Duodenal mucosa (tissue), 2 donors: Measurements from ENCODE around the gene PHC1.

Source experiments
- H3K27ac ChIP-seq: one replicate; pipeline ENCODE4 v1.7.0; 2013; ENCODE audit warnings: low read depth, low read length
- H3K27me3 ChIP-seq, 2 donors: one replicate each; pipeline ENCODE4 v1.7.0; 2013; ENCODE audit warnings: low read length in 2 of 2, control low read depth in 1 of 2; ENCODE audit not compliant: insufficient read depth in 2 of 2, control insufficient read depth in 1 of 2
- H3K36me3 ChIP-seq, 2 donors: one replicate each; pipeline ENCODE4 v1.7.0; 2013; ENCODE audit warnings: low read length in 2 of 2, control low read depth in 1 of 2; ENCODE audit not compliant: insufficient read depth in 2 of 2, control insufficient read depth in 1 of 2
- H3K4me1 ChIP-seq, 2 donors: one replicate each; pipeline ENCODE4 v1.7.0; 2013; ENCODE audit warnings: low read length in 2 of 2, control low read depth in 1 of 2; ENCODE audit not compliant: insufficient read depth in 2 of 2, control insufficient read depth in 1 of 2
- H3K4me3 ChIP-seq, 2 donors: one replicate each; pipeline ENCODE4 v1.7.0; 2013; ENCODE audit warnings: low read length in 2 of 2, low read depth in 1 of 2
- H3K9ac ChIP-seq, 2 donors: one replicate each; pipeline ENCODE4 v1.7.0; 2013; ENCODE audit warnings: low read length in 2 of 2, low read depth in 1 of 2
- H3K9me3 ChIP-seq, 2 donors: one replicate each; pipeline ENCODE4 v1.7.0; 2013; ENCODE audit warnings: low read length in 2 of 2, control low read depth in 1 of 2; ENCODE audit not compliant: control insufficient read depth in 1 of 2

Gene PHC1

GRCh38 chr12:8958066-8958465 is 43.8 kb downstream of the PHC1 start:
- H3K9ac ChIP-seq: no peak overlapping the region
- no peaks in the 10 kb centered on the region for H3K9me3 ChIP-seq
- no peaks in the 10 kb centered on the region for H3K4me1 ChIP-seq
- no peak overlapping the region for H3K4me3 ChIP-seq
- no peaks in the 10 kb centered on the region for H3K27me3 ChIP-seq
- no peak overlapping the region for H3K27ac ChIP-seq
- H3K36me3 ChIP-seq: no peaks in the 10 kb centered on the region

GRCh38 chr12:8960176-8960575 is 45.9 kb downstream of the PHC1 start:
- H3K27me3 ChIP-seq: no peaks in the 10 kb centered on the region
- no peaks in the 10 kb centered on the region for H3K4me1 ChIP-seq
- no peak overlapping the region for H3K27ac ChIP-seq
- no peaks in the 10 kb centered on the region for H3K36me3 ChIP-seq
- H3K9me3 ChIP-seq: no peaks in the 10 kb centered on the region
- H3K9ac ChIP-seq: no peak overlapping the region
- H3K4me3 ChIP-seq: no peak overlapping the region

GRCh38 chr12:8968761-8969160 is 54.5 kb downstream of the PHC1 start:
- no peaks in the 10 kb centered on the region for H3K27me3 ChIP-seq
- no peak overlapping the region for H3K27ac ChIP-seq
- no peaks in the 10 kb centered on the region for H3K4me1 ChIP-seq
- no peaks in the 10 kb centered on the region for H3K36me3 ChIP-seq
- peaks cover 3 to 18% of the 10 kb centered on the region in 2 donors for H3K9me3 ChIP-seq
- no peak overlapping the region for H3K9ac ChIP-seq
- H3K4me3 ChIP-seq: no peak overlapping the region

- H3K9me3 ChIP-seq: peaks cover 3 to 18% of the 10 kb centered on the region in 2 donors
- H3K4me1 ChIP-seq: no peaks in the 10 kb centered on the region
- no peaks in the 10 kb centered on the region for H3K27me3 ChIP-seq
- H3K36me3 ChIP-seq: no peaks in the 10 kb centered on the region
- H3K4me3 ChIP-seq: no peak overlapping the region
- H3K27ac ChIP-seq: no peak overlapping the region
- no peak overlapping the region for H3K9ac ChIP-seq
Observed at GRCh38 chr12:8969861-8970411, 55.6 kb downstream of the PHC1 start.

GRCh38 chr12:8970432-8970831 is 56.1 kb downstream of the PHC1 start:
- H3K36me3 ChIP-seq: no peaks in the 10 kb centered on the region
- H3K4me3 ChIP-seq: no peak overlapping the region
- H3K9me3 ChIP-seq: peaks cover 3 to 18% of the 10 kb centered on the region in 2 donors
- H3K27ac ChIP-seq: no peak overlapping the region
- no peaks in the 10 kb centered on the region for H3K4me1 ChIP-seq
- H3K9ac ChIP-seq: no peak overlapping the region
- no peaks in the 10 kb centered on the region for H3K27me3 ChIP-seq

GRCh38 chr12:8980137-8980536 is 65.8 kb downstream of the PHC1 start:
- H3K4me3 ChIP-seq: no peak overlapping the region
- no peaks in the 10 kb centered on the region for H3K27me3 ChIP-seq
- H3K9me3 ChIP-seq: no peaks in the 10 kb centered on the region
- no peak overlapping the region for H3K27ac ChIP-seq
- no peak overlapping the region for H3K9ac ChIP-seq
- no peaks in the 10 kb centered on the region for H3K4me1 ChIP-seq
- H3K36me3 ChIP-seq: no peaks in the 10 kb centered on the region

GRCh38 chr12:8985213-8985754 is 71.0 kb downstream of the PHC1 start:
- Histone ChIP-seq H3K36me3 (no peaks in the 10 kb centered on the region), H3K27me3 (no peaks in the 10 kb centered on the region), H3K4me1 (peaks cover 4 to 9% of the 10 kb centered on the region in 2 donors), H3K27ac (no peak overlapping the region), H3K9ac (no peak overlapping the region), H3K9me3 (no peaks in the 10 kb centered on the region), H3K4me3 (no peak overlapping the region)

- Histone ChIP-seq H3K4me1 (peaks cover 4 to 9% of the 10 kb centered on the region in 2 donors), H3K9me3 (no peaks in the 10 kb centered on the region), H3K27ac (no peak overlapping the region), H3K4me3 (no peak overlapping the region), H3K9ac (no peak overlapping the region), H3K27me3 (no peaks in the 10 kb centered on the region), H3K36me3 (no peaks in the 10 kb centered on the region)
Observed at GRCh38 chr12:8987163-8987562, 72.9 kb downstream of the PHC1 start.

- H3K9ac ChIP-seq: no peak overlapping the region
- peaks cover 4 to 9% of the 10 kb centered on the region in 2 donors for H3K4me1 ChIP-seq
- H3K27ac ChIP-seq: no peak overlapping the region
- H3K9me3 ChIP-seq: no peaks in the 10 kb centered on the region
- no peaks in the 10 kb centered on the region for H3K36me3 ChIP-seq
- no peaks in the 10 kb centered on the region for H3K27me3 ChIP-seq
- H3K4me3 ChIP-seq: no peak overlapping the region
Observed at GRCh38 chr12:8987685-8988084, 73.4 kb downstream of the PHC1 start.

GRCh38 chr12:8989413-8989812 is 75.1 kb downstream of the PHC1 start, which contains the start of gene KLRG1:
Gene KLRG1, plus strand, starts transcription at chr12:8989546. Its CDS starts 90 bp downstream, at chr12:8989636.
- Histone ChIP-seq H3K27ac (peak within 1 kb of the TSS; percentile 20), H3K9me3 (no peaks in the 10 kb centered on the region), H3K4me3 (peak within 1 kb of the TSS in 1 of 2 donors; percentile 32), H3K4me1 (peaks cover 4 to 9% of the 10 kb centered on the region in 2 donors), H3K9ac (no peak within 1 kb of the TSS), H3K27me3 (no peaks in the 10 kb centered on the region), H3K36me3 (no peaks in the 10 kb centered on the region)
